Measurements from ENCODE around the gene SPTBN1.
"Not testable (repeated sequence)": the region's sequence is repeated elsewhere in the genome, so short reads cannot be mapped to it uniquely, and the experiment has no call there.

Gene SPTBN1

DNA sequence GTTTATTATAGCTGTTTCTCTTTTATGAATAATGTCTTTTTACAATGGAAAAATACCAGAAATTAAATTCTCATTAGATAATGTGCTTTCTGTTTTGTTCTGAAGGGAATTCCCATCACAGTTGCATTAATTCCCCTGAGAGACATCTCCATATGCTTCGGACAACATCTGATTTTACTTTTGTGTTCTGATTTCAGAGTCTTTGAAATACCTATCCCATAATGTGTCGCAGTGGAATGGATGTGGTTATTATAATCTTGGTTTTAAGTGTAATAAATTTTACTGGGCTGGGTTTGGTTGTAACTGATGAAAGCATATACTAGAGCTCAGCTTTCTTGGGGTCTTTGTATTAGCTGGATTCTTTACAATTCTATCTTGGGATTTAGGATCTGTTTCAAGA, 12.5 kb downstream of the SPTBN1 start:
- DNase-seq (ENCODE audit: low read depth in 1 of 2, low spot score in 1 of 2), result no peak

DNA sequence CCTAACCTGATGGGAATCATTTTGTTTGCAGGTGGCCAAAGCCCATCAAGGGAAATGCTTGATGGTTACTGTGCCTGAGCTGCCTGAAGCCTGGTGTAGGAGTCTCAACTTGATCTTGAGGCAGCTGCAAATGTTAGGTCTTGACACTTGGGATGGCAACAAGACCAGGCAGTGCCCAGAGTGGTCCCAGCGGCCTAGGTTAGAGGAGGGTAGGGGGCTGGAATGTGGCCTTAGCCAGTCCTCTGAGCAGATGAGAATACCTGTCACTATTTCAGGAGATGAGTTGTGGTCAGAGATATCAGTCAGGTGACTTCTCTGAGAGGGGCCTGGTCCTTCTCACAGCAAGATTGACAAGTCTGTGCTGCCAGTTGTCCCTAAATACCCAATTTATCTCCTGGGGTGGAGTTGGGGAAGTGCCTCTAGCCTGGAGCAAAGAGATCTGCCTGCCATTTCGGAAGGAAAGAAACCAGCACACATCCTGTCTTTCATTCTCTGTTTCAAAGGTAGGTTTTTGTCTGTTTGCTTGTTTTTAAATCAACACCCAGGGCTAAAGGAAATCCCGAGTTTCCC, 13.4 kb downstream of the SPTBN1 start:
- DNase-seq (ENCODE audit: low read depth in 1 of 2, low spot score in 1 of 2), result no peak

DNA sequence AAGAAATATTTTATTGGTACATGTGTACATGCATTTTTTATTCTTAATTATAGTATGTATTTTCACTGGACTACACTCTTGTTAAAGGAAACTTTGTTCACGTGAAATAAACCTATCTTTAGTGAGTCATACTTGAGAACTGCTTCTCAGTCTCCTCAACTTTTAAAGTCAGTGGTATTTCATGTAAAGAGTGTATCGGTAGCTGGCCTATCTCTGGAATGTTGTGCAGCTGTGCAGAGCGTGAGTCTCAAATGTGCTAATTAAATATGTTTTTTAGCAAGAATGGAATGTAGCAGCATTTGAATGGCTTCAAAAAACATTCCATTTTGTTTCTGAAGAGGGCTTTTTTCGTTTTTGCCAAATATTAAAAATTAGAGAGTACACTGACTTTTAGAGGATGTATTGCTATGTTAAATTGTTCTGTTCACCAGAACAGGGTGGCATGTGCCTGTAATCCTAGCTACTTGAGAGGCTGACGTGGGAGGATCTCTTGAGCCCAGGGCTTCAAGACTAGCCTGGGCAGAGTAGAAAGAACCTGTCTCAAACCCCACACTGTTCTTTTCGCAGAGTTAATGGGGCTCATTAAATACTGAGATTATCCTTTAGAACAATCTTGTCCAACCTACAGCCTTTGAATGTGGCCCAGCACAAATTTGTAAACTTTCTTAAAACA, 14.3 kb downstream of the SPTBN1 start:
- DNase-seq (ENCODE audit: low read depth in 1 of 2, low spot score in 1 of 2), result no peak

DNA sequence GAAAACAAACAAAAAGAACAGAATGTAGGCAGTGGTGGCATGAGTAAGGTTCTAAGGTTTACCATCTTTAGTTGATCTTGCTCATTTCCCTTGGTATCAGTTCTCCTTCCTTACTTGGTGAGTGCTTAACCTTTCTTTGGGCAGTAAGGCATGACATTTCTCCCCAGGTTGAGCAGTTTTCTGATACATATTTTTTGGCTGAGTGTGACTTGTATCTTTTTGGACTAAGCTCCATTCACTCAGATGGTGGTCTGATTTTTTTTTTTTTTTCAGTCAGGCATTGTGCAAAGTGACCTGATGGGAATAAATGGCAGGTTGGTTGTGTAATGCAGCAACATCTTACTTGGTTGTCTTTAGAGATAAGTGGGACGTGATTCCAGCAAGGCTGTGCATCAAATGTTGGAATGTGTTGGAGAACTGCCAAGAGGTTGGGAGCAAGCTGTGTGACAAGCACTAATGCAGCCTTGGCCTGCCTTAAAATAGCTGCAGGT, 15.1 kb downstream of the SPTBN1 start:
- DNase-seq (ENCODE audit: low read depth in 1 of 2, low spot score in 1 of 2), result no peak

DNA sequence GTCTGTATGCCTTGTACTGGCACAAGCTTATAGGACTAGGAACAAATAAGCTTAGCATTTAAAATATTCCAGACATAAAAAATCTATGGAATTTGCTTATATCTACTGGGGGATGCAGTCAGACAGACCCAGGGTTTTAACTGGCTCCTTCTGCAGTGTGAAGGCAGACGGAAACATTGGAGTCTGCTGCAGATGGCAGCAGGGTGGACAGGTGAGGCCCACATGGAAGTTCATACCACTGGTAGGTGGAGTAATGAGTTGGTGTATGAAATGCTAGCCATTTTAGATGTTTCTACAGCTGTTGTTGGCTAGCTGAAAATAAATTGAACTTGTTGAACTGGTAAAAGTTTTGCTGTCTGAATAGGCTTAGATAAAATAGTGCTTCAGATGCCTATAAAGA, 17.7 kb downstream of the SPTBN1 start:
- no peak for DNase-seq (ENCODE audit: low read depth in 1 of 2, low spot score in 1 of 2)

DNA sequence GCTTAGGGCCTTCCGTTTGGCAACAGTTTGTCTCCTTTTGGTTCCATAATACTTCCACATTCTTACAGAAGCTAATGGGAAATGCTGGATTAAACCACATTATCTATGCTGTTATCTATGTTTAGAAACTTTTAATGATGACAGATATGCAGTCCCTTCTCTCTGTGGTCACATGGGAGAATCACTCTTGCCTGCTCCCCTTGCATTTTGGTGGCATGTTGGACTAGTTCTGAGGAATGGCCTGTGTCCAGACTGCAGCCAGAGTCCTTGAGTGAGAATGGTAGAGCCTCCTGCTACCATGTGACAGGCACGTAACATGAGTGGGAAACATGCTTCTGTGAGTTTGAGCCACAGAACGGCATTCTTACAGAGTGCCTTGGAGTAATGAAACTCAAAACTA, 19.2 kb downstream of the SPTBN1 start:
- DNase-seq (ENCODE audit: low read depth in 1 of 2, low spot score in 1 of 2), result no peak

DNA sequence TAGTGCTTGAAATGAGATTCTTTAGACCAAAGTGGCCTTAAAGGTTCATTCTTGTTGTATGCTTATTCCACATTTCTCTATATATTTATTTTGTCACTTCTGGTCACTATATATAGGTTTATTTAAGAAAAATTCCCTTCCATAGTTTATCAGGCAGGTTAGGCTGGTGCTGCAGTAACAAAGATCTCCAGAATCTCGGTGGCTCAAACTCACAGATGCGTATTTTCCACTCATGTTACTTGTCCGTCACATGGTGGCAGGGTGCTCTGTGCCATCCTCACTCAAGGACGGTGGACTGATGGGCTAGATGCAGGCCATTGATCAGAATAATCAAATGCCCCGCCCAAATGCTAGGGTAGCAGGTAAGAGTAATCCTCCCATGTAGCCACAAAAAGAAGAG, 19.8 kb downstream of the SPTBN1 start:
- DNase-seq (ENCODE audit: low read depth in 1 of 2, low spot score in 1 of 2), result no peak

DNA sequence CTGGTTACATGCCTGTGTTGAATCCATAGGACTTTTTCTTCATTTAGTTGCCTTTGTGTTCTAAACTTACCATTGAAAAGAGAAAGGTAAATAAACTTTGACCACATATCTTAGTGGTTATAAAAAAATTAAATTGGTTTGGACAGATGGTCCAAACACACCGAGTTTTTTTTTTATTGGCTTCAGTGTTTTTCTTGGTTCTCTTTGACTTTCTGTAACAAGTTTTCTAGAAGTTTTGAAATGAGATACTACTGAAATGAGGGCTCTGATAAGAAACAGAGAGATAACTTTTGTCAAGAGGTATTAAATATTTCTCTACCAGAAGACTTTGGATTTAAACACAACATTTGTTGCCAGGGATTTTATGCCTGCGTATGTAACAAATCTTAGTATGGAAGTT, 20.7 kb downstream of the SPTBN1 start:
- no peak for DNase-seq (ENCODE audit: low read depth in 1 of 2, low spot score in 1 of 2)

DNA sequence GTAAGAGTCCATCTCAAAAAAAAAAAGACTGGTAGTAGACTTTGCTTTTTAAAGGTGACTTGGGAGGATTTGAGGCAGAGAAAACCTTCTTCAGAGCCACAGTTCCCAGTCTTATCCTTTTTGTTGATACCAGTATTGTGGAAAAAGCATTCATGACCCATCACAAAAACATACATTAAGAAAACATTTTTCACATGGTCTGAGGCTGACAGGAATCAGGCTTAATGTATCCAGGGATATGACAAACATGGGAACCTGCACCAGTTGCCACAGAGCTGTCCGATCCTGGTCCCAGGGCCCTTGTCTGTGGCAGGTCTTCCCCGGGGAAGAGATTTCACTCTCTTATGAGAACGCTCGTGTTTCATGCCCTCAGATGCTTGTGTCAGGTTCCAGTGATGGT, 21.8 kb downstream of the SPTBN1 start:
- DNase-seq (ENCODE audit: low read depth in 1 of 2, low spot score in 1 of 2), result no peak

DNA sequence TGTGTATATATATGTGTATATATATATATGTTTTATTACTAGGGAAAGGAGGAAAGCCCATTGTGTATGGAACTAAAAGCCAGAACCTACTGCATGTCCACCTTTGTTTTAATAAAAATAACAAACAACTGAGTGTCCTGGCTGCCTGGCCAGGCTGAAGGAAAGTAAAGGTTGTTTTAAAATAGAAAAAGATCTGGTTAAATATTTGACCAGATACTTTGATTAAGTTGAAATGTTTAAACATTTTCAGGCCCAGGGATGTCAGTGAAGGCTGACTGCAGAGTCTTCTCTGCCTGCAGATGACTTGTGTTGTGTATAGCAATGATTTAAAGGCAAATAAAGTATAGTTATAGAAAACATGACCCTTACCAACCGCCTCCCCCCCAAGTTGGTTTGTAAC, 22.8 kb downstream of the SPTBN1 start:
- DNase-seq (ENCODE audit: low read depth in 1 of 2, low spot score in 1 of 2), result no peak

DNA sequence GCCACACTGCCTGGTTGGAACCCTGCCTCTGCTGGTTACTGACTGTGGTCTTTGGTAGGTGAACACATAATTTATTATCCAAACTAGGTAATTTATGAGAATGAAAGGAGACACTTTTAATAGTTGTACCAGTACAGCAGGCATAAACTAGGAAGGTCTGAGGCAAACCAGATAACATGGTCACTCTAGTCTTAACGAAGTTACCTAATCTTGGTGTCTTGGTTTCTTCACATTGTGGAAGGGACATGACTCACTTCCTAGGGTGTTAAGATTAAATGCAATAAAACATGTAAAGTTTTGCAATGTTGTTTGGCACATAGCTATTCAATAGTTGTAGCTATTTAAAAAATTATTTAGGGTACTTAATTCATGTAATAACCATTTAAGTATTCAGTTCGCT, 23.3 kb downstream of the SPTBN1 start:
- DNase-seq (ENCODE audit: low read depth in 1 of 2, low spot score in 1 of 2), result no peak

DNA sequence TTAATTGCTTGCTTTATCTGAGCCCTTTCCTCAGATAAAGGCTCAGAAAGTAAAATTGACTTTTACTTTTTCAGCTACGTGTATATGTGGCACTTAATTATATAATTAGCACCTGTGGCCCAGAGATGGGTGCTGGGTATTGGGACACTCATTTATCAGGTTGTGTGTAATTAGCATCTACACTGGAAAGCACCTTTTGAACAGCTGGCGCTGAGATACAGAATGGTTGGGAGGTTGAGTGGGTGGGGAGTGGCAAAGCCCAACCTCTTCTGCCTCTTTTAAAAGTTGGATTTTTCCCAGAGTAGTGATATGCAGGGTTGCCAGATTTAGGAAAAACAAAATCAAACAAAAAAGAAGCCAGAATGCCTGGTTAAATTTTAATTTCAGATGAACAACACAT, 23.9 kb downstream of the SPTBN1 start:
- no peak for DNase-seq (ENCODE audit: low read depth in 1 of 2, low spot score in 1 of 2)

DNA sequence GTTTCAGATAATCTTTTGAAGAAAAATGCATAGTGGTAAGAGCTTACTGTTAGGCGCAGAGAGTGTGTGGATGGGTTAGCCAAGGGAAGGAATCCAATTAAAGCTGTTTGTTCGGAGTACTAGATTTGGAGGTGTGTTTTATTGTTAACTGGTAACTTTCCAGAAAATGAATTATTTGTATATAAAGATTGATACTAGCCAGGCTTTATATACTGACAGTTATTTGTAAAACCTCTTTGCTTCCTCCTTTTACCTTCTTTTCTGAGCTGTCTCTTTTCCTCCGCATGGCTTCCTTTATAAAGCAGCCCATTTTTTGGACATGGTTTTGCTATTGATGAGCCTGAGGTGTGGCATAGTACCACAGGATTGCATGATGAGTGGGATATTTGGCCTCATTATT, 25.6 kb downstream of the SPTBN1 start:
- no peak for DNase-seq (ENCODE audit: low read depth in 1 of 2, low spot score in 1 of 2)

DNA sequence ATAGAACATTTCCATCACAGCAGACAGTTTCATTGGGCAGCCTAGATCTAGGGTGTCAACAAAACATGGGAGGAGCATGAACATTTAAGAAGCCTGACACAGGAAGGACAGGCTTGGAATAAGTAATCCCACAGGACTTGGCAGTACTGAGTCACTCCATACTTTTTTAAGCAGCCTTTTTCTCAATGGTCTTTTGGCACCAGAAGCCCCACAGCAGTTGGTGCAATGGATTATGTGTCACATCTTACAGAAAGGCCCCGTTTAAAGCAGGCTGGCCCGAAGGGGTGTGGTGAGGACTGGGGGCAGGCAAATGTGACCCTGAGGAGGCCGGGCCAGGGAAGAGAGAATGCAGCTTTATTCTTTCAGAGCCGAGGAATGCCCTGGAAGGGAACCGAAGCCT, 26.6 kb downstream of the SPTBN1 start:
- DNase-seq (ENCODE audit: low read depth in 1 of 2, low spot score in 1 of 2), result no peak

DNA sequence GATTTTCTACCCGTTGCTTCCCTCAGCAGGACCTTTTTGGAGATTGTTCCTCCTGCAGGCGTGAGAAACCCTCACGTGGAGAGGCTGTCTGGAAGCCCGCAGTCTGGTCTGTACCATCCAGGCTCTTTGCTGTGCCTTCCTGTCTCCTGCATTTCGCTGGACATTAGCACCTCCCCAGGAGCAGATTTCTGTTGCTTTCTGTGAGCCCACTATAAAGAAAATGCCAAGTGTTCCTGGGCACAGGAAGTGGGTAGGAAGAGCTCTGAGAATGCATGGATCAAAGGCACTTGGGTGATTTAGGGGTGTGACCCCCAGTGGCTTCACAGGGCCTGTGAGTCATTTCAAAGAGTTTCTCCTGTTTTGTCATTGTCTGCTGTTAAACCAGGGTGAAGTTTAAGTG, 27.3 kb downstream of the SPTBN1 start:
- no peak for DNase-seq (ENCODE audit: low read depth in 1 of 2, low spot score in 1 of 2)

DNA sequence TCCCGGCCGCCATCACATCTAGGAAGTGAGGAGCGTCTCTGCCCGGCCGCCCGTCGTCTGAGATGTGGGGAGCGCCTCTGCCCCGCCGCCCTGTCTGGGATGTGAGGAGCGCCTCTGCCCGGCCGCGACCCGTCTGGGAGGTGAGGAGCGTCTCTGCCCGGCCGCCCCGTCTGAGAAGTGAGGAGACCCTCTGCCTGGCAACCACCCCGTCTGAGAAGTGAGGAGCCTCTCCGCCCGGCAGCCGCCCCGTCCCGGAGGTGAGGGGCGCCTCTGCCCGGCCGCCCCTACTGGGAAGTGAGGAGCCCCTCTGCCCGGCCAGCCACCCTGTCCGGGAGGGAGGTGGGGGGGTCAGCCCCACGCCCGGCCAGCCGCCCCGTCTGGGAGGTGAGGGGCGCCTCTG, 29.6 kb downstream of the SPTBN1 start:
- DNase-seq (ENCODE audit: low read depth in 1 of 2, low spot score in 1 of 2), result not testable (repeated sequence)

DNA sequence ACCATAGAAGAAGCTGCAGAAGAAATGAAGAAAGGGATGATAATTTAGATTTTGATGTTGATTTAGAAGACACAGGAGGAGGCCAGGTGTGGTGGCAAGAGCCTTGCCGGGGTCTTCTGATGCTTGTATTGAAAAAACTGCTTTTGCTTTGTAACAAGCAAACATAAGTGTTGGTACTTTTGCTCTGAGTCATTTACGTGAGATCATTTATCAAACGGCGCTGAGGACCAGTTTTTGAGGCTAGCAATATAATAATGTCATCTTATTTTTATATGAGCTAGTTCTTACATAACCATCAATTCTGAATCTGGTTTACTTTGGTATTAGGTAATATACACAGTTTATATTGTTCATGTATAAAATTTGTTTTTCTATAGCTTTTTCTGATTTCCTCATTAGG, 30.6 kb downstream of the SPTBN1 start:
- DNase-seq (ENCODE audit: low read depth in 1 of 2, low spot score in 1 of 2), result no peak

DNA sequence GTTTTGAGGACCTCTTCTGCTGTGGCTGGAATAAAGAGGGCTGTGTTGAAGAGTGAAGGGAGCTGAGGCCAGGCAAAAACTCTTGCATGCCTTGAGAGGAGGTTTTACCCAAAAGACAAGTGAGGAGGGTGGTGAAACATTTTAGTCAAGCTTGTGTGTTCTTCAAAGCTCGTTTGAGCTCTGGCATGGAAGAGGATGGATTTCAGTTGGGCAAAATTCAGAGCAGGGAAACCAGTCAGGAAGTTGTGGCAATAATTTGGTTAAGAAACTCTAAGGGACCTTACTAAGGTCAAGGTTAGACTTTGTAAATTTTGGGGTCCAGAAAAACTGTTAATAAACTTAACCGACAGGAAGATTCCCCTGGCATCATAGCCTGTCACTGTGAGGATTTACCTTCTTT, 34.7 kb downstream of the SPTBN1 start:
- no peak for DNase-seq (ENCODE audit: low read depth in 1 of 2, low spot score in 1 of 2)

DNA sequence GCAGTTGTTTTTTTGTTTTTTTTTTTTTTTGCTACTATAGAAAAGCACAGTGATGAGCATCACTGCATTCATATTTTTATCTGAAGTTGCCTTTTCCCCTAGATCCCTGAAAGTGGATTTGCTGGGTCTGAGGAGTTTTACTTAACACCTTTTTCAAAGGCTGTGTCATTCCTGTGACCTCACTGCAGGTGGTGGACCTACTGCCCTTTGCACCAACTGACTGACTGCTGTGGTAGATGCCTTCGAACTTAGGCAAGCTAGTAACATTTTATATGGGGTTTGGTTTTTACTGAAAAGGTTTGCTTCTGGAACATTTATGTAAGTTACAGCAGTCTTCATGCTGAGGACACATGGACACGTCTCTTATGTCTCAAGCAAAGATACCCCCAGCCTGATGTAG, 36.2 kb downstream of the SPTBN1 start:
- no peak for DNase-seq (ENCODE audit: low read depth in 1 of 2, low spot score in 1 of 2)

DNA sequence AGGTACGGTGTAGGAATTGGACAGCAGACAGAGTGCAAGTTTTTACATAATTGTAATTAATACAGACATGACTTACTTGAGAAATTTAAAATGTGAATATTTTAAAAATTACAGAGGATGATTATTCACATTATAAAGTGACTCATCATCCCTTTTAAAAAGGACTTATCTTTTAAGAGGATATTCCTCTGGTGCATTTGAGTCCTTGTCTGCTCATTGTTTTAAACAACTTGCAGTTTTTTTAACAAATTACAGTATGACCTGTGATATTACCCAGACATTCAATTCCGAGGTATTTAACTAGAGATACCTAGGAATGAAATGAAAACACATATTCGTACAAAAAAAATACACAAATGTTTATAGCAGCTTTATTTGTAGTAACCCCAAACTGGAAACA, 38.0 kb downstream of the SPTBN1 start:
- DNase-seq (ENCODE audit: low read depth in 1 of 2, low spot score in 1 of 2), result no peak

DNA sequence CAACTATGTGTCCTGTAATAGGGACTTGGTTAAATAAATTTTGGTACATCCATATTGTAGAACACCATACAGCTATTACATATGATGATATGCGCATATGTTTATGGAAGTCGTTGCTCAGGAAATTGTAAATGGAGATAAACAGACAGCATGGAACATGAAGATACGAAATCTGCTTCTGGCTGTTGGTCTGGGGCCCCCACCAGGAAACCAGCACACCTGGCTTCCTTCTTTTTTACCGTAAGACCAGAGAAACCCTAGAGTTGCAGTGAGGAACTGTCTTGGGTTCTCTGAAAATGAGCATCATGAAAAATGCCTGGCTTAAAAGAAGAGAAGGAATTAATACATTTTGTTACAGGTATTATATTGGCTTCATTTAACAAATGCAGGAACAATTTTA, 40.8 kb downstream of the SPTBN1 start:
- DNase-seq (ENCODE audit: low read depth in 1 of 2, low spot score in 1 of 2), result no peak

DNA sequence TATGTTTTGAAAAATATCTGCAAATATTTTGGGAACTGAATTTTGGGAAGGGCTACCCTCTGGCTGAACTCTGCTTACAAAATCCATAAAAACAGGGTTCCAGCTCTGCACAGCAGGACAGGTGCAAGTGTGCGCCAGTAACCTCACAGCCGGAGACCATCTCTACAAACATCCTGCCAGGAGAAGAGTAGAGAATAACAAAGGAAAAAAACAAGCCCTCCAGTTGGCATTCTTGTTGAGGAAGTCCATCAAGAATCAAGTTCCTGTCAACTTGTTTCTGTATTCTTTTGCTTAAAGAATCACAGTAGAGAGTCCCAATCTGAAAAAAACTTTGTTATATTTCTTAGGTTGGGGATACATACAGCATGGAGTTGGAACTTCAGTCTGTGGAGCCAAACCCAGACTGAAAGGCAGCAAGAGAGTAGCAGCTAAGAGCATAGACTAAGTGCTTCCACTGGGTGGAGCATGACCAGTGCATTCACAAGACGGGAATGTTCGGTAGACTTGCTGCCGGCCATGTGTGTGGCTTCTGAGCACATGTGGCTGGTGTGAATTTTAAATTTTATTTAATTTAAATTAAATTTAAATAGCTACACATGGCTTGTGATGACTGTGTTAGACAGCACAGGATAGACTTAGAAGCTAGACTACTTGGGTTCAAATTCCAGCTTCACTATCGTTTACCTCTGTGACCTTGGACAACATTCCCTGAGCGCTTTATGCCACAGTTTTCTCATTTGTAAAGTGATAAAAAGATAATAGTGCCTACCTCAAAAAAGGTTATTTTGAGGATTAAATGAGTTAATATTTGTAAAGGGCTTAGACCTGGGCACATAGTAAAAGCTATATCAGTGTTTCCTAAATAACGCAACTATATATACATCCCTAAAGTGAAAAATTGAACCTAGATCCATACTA, 41.9 kb downstream of the SPTBN1 start:
- DNase-seq (ENCODE audit: low read depth in 1 of 2, low spot score in 1 of 2), result no peak
